Measurements from ENCODE around the gene IGFBP6.

DNA sequence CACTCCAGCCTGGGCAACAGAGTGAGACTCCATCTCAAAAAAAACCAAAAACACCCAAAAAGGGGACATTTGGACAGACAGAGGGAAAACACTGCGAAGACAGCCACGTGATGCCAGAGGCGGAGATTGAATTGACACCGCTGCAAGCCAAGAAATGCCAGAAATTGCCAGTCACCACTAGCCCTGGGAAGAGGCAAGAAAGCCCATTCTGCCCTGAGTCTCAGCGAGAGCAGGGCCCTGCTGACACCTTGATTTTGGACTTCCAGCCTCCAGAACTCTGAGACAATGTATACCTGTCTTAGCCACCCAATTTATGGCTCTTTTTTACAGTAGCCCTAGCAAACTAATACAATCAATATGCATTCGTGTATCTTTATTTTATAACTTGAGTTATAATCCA, 7.4 kb upstream of the IGFBP6 start:
- TF ChIP-seq NFYB (CRISPR knock-in tag; conservative IDR thresholded peaks at IDR 0.05; ENCODE audit: low read depth) (no peak), CTCF (IDR thresholded peaks at IDR 0.05) (no peak), USF2 (CRISPR knock-in tag; IDR thresholded peaks at IDR 0.05) (no peak), TCF7 (CRISPR knock-in tag; IDR thresholded peaks at IDR 0.05; ENCODE audit: low read depth) (no peak), RELA (CRISPR knock-in tag; IDR thresholded peaks at IDR 0.05; ENCODE audit: borderline replicate concordance) (no peak), ZNF532 (CRISPR knock-in tag; IDR thresholded peaks at IDR 0.05; ENCODE audit: borderline replicate concordance) (no peak), ELF4 (CRISPR knock-in tag; IDR thresholded peaks at IDR 0.05; ENCODE audit: low read depth) (no peak), ZNF281 (CRISPR knock-in tag; IDR thresholded peaks at IDR 0.05) (no peak), FOXJ3 (CRISPR knock-in tag; IDR thresholded peaks at IDR 0.05; ENCODE audit: borderline replicate concordance) (no peak), ESRRA (CRISPR knock-in tag; IDR thresholded peaks at IDR 0.05; ENCODE audit: borderline replicate concordance) (no peak)
- TF ChIP-seq, protein P1, sequence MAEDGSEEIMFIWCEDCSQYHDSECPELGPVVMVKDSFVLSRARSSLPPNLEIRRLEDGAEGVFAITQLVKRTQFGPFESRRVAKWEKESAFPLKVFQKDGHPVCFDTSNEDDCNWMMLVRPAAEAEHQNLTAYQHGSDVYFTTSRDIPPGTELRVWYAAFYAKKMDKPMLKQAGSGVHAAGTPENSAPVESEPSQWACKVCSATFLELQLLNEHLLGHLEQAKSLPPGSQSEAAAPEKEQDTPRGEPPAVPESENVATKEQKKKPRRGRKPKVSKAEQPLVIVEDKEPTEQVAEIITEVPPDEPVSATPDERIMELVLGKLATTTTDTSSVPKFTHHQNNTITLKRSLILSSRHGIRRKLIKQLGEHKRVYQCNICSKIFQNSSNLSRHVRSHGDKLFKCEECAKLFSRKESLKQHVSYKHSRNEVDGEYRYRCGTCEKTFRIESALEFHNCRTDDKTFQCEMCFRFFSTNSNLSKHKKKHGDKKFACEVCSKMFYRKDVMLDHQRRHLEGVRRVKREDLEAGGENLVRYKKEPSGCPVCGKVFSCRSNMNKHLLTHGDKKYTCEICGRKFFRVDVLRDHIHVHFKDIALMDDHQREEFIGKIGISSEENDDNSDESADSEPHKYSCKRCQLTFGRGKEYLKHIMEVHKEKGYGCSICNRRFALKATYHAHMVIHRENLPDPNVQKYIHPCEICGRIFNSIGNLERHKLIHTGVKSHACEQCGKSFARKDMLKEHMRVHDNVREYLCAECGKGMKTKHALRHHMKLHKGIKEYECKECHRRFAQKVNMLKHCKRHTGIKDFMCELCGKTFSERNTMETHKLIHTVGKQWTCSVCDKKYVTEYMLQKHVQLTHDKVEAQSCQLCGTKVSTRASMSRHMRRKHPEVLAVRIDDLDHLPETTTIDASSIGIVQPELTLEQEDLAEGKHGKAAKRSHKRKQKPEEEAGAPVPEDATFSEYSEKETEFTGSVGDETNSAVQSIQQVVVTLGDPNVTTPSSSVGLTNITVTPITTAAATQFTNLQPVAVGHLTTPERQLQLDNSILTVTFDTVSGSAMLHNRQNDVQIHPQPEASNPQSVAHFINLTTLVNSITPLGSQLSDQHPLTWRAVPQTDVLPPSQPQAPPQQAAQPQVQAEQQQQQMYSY (CRISPR knock-in tag; IDR thresholded peaks at IDR 0.05) = no peak
- TF ChIP-seq, protein P2, sequence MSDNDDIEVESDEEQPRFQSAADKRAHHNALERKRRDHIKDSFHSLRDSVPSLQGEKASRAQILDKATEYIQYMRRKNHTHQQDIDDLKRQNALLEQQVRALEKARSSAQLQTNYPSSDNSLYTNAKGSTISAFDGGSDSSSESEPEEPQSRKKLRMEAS (CRISPR knock-in tag; IDR thresholded peaks at IDR 0.05) = no peak
- TF ChIP-seq, protein P3, sequence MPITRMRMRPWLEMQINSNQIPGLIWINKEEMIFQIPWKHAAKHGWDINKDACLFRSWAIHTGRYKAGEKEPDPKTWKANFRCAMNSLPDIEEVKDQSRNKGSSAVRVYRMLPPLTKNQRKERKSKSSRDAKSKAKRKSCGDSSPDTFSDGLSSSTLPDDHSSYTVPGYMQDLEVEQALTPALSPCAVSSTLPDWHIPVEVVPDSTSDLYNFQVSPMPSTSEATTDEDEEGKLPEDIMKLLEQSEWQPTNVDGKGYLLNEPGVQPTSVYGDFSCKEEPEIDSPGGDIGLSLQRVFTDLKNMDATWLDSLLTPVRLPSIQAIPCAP (CRISPR knock-in tag; IDR thresholded peaks at IDR 0.05) = no peak

Data from WTC11 (cell line).